ENCODE results near the gene GSE1. TPM values are rescaled to one million over a fixed set of nuclear protein-coding genes. Genes with fewer than 3 reads are reported as not detected.

GSE1 gene
- total and polyA plus RNA-seq, 5 donors from 2014 or later = 0.38 to 17.1 (median 0.55) TPM

- DNase-seq = peak in 1 of 3 donors; percentile 30
- Histone ChIP-seq H3K27me3 (ENCODE audit: control insufficient read depth, insufficient read depth, low read length) (no peaks in the 10 kb centered on the region), H3K9me3 (ENCODE audit: control insufficient read depth in 2 of 2, low read length in 2 of 2) (no peaks in the 10 kb centered on the region), H3K4me3 (ENCODE audit: low read depth, low read length) (no peak overlapping the region), H3K4me1 (ENCODE audit: control insufficient read depth, insufficient read depth, low read length, poor library complexity, severe bottlenecking) (no peaks in the 10 kb centered on the region), H3K36me3 (ENCODE audit: control insufficient read depth, insufficient read depth, low read length) (peaks cover 41% of the 10 kb centered on the region), H3K27ac (ENCODE audit: insufficient read depth, low read length, poor library complexity, severe bottlenecking) (no peak overlapping the region)
- H3K9me3 Mint-ChIP-seq = no peaks in the 10 kb centered on the region
- H3K27me3 Mint-ChIP-seq = no peaks in the 10 kb centered on the region
- ATAC-seq (ENCODE audit: low read depth in 2 of 2) = no peak
- no peak overlapping the region for H3K4me3 Mint-ChIP-seq
- H3K27ac Mint-ChIP-seq = peak overlapping the region; percentile 27 to 85 (median 68)
- peaks cover 0 to 5% (median 2%) of the 10 kb centered on the region in 4 donors for H3K4me1 Mint-ChIP-seq
- H3K36me3 Mint-ChIP-seq = peaks cover 33% of the 10 kb centered on the region
Measured at GRCh38 chr16:85674828-85675227, 61.7 kb downstream of the GSE1 start.

DNA sequence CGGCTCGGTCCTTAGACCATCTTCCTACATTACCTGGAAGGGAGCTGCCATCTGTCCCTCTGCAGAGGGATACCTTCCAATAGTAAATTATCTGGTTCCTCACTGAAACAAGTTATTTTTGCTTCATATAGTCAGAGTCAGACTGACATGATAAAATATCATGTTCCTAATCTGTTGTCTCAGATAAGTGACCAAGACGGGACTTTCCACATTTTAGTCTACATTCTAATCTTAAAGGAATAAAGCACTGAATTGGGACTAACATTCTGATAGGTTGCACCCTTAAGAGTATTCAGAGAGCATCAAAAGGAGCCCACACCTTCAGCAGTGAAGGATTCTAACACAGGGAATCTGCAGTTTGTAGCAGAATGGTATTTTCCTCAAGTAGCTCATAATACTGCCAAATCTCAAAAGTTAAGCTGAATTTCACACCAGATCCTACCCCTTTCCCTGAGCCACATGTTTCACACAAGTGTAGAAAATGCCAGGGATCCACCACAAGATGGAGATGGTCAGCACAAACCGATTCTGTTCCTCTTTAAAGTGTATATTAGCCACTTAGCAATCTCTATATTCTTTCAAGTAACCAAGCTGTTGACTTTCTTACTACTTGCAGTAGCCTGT, 62.2 kb downstream of the GSE1 start:
- no peak overlapping the region for H3K4me3 Mint-ChIP-seq
- Histone ChIP-seq H3K27ac (ENCODE audit: insufficient read depth, low read length, poor library complexity, severe bottlenecking) (no peak overlapping the region), H3K4me3 (ENCODE audit: low read depth, low read length) (no peak overlapping the region), H3K4me1 (ENCODE audit: control insufficient read depth, insufficient read depth, low read length, poor library complexity, severe bottlenecking) (no peaks in the 10 kb centered on the region), H3K36me3 (ENCODE audit: control insufficient read depth, insufficient read depth, low read length) (peaks cover 36% of the 10 kb centered on the region), H3K27me3 (ENCODE audit: control insufficient read depth, insufficient read depth, low read length) (no peaks in the 10 kb centered on the region), H3K9me3 (ENCODE audit: control insufficient read depth in 2 of 2, low read length in 2 of 2) (no peaks in the 10 kb centered on the region)
- no peak for ATAC-seq (ENCODE audit: low read depth in 2 of 2)
- no peaks in the 10 kb centered on the region for H3K27me3 Mint-ChIP-seq
- peak in 1 of 3 donors; percentile 20 for DNase-seq
- H3K27ac Mint-ChIP-seq = peak overlapping the region; percentile 41 to 85 (median 68)
- peaks cover 32% of the 10 kb centered on the region for H3K36me3 Mint-ChIP-seq
- no peaks in the 10 kb centered on the region for H3K9me3 Mint-ChIP-seq
- H3K4me1 Mint-ChIP-seq = peaks cover 1 to 8% (median 4%) of the 10 kb centered on the region in 4 donors

GRCh38 chr16:85676466-85676865, 63.3 kb downstream of the GSE1 start:
- Mint-ChIP-seq H3K9me3 (no peaks in the 10 kb centered on the region), H3K4me1 (peaks cover 4 to 11% (median 7%) of the 10 kb centered on the region in 4 donors), H3K27ac (no peak overlapping the region), H3K27me3 (no peaks in the 10 kb centered on the region), H3K36me3 (peaks cover 29% of the 10 kb centered on the region), H3K4me3 (no peak overlapping the region)
- no peaks in the 10 kb centered on the region for H3K9me3 ChIP-seq (ENCODE audit: control insufficient read depth in 2 of 2, low read length in 2 of 2)
- no peak for ATAC-seq (ENCODE audit: low read depth in 2 of 2)
- DNase-seq = no peak
- H3K27ac ChIP-seq (ENCODE audit: insufficient read depth, low read length, poor library complexity, severe bottlenecking) = no peak overlapping the region
- no peak overlapping the region for H3K4me3 ChIP-seq (ENCODE audit: low read depth, low read length)
- H3K27me3 ChIP-seq (ENCODE audit: control insufficient read depth, insufficient read depth, low read length) = no peaks in the 10 kb centered on the region
- no peaks in the 10 kb centered on the region for H3K4me1 ChIP-seq (ENCODE audit: control insufficient read depth, insufficient read depth, low read length, poor library complexity, severe bottlenecking)
- H3K36me3 ChIP-seq (ENCODE audit: control insufficient read depth, insufficient read depth, low read length) = peaks cover 33% of the 10 kb centered on the region

DNA sequence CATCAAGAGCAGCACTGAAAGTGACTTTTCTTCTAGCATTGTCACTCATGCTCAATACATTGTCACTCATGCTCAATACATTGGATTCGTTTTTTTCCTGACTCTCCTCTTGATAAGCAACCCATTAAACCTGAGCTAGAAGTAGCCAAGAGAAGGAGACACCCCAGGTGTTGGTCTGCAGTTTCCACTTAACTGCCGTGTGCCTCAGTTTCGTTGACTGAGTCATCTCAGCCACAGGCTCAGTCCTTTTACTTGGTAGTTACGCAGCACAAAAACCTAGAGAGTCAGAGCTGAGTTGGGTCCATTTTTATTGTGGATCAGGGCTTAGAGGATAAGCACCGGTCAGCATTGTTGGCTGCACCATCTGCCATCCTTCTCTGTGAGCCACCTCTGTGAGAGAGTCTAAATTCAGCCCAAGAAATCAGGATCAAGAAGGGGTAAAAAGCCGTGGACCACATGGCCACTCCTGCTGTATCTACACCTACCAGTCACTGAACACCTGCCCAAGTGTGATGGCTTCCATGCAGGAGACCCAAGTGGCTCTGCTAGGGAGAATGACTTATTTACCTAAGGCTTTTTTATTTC, 64.4 kb downstream of the GSE1 start:
- ATAC-seq (ENCODE audit: low read depth in 2 of 2) = no peak
- no peaks in the 10 kb centered on the region for H3K9me3 ChIP-seq (ENCODE audit: control insufficient read depth in 2 of 2, low read length in 2 of 2)
- H3K27ac Mint-ChIP-seq = no peak overlapping the region

GRCh38 chr16:85678016-85678415, 64.9 kb downstream of the GSE1 start:
- no peak overlapping the region for H3K4me3 Mint-ChIP-seq
- H3K9me3 Mint-ChIP-seq = no peaks in the 10 kb centered on the region
- H3K27me3 Mint-ChIP-seq = no peaks in the 10 kb centered on the region
- ATAC-seq (ENCODE audit: low read depth in 2 of 2) (no peak), DNase-seq (no peak)
- Histone ChIP-seq H3K9me3 (ENCODE audit: control insufficient read depth in 2 of 2, low read length in 2 of 2) (no peaks in the 10 kb centered on the region), H3K36me3 (ENCODE audit: control insufficient read depth, insufficient read depth, low read length) (peaks cover 24% of the 10 kb centered on the region), H3K4me3 (ENCODE audit: low read depth, low read length) (no peak overlapping the region), H3K4me1 (ENCODE audit: control insufficient read depth, insufficient read depth, low read length, poor library complexity, severe bottlenecking) (no peaks in the 10 kb centered on the region), H3K27ac (ENCODE audit: insufficient read depth, low read length, poor library complexity, severe bottlenecking) (no peak overlapping the region), H3K27me3 (ENCODE audit: control insufficient read depth, insufficient read depth, low read length) (no peaks in the 10 kb centered on the region)
- peaks cover 21% of the 10 kb centered on the region for H3K36me3 Mint-ChIP-seq
- peaks cover 4 to 11% (median 7%) of the 10 kb centered on the region in 4 donors for H3K4me1 Mint-ChIP-seq
- no peak overlapping the region for H3K27ac Mint-ChIP-seq

More for the DNA sequence above, 64.4 kb downstream of the GSE1 start:
- no peak overlapping the region for H3K4me3 ChIP-seq (ENCODE audit: low read depth, low read length)
- H3K27ac ChIP-seq (ENCODE audit: insufficient read depth, low read length, poor library complexity, severe bottlenecking) = no peak overlapping the region
- H3K9me3 Mint-ChIP-seq = no peaks in the 10 kb centered on the region
- H3K27me3 ChIP-seq (ENCODE audit: control insufficient read depth, insufficient read depth, low read length) = no peaks in the 10 kb centered on the region
- H3K4me3 Mint-ChIP-seq = no peak overlapping the region
- peaks cover 4 to 11% (median 7%) of the 10 kb centered on the region in 4 donors for H3K4me1 Mint-ChIP-seq
- no peak for DNase-seq
- H3K4me1 ChIP-seq (ENCODE audit: control insufficient read depth, insufficient read depth, low read length, poor library complexity, severe bottlenecking) = no peaks in the 10 kb centered on the region
- no peaks in the 10 kb centered on the region for H3K27me3 Mint-ChIP-seq
- peaks cover 27% of the 10 kb centered on the region for H3K36me3 ChIP-seq (ENCODE audit: control insufficient read depth, insufficient read depth, low read length)
- H3K36me3 Mint-ChIP-seq = peaks cover 26% of the 10 kb centered on the region

DNA sequence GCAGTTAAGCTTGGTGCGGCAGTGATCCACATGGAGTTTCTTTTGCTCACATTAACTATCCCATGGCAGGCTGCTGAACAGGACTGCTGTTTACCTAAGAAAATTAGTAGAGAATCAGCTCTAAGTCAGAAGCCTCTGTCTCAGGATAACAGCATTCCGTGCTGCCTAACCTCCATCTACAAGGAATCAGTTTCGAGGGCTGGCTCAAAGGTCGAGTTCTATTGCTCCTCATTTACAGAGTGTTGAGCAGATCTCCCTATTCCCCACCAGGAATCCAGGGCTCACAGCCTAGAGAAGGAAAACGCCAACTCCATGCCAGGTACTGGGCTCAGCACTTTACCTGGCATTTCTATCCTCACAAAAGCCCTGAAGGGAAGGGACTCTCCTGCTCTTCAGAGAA, 65.7 kb downstream of the GSE1 start:
- Histone ChIP-seq H3K4me1 (ENCODE audit: control insufficient read depth, insufficient read depth, low read length, poor library complexity, severe bottlenecking) (no peaks in the 10 kb centered on the region), H3K27me3 (ENCODE audit: control insufficient read depth, insufficient read depth, low read length) (no peaks in the 10 kb centered on the region), H3K27ac (ENCODE audit: insufficient read depth, low read length, poor library complexity, severe bottlenecking) (no peak overlapping the region), H3K36me3 (ENCODE audit: control insufficient read depth, insufficient read depth, low read length) (peaks cover 20% of the 10 kb centered on the region), H3K9me3 (ENCODE audit: control insufficient read depth in 2 of 2, low read length in 2 of 2) (no peaks in the 10 kb centered on the region), H3K4me3 (ENCODE audit: low read depth, low read length) (no peak overlapping the region)
- H3K9me3 Mint-ChIP-seq = no peaks in the 10 kb centered on the region
- H3K36me3 Mint-ChIP-seq = peaks cover 21% of the 10 kb centered on the region
- no peaks in the 10 kb centered on the region for H3K27me3 Mint-ChIP-seq
- ATAC-seq (ENCODE audit: low read depth in 2 of 2) (no peak), DNase-seq (no peak)
- H3K4me1 Mint-ChIP-seq = peaks cover 4 to 13% (median 10%) of the 10 kb centered on the region in 4 donors
- no peak overlapping the region for H3K4me3 Mint-ChIP-seq
- H3K27ac Mint-ChIP-seq = no peak overlapping the region

DNA sequence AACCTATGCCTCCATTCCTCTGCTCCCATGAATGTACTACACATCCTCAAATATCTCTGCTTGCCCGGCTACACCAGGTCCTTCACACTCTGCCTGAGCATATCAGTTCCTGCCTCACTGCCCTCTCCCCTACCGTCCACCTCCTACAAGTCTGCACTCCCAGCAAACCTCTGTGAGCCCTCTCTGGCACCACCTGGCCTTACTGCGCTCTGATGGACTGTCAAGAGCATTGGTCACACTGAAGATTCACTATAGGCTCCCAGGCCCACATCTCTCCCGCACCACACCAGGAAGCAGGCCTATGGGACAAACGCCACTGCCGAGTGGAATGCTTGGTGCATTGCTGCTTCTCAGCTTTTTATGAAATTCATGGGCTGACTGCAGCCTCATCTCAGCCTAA, 66.7 kb downstream of the GSE1 start:
- no peak for ATAC-seq (ENCODE audit: low read depth in 2 of 2)
- no peaks in the 10 kb centered on the region for H3K9me3 ChIP-seq (ENCODE audit: control insufficient read depth in 2 of 2, low read length in 2 of 2)
- no peaks in the 10 kb centered on the region for H3K27me3 Mint-ChIP-seq
- H3K4me3 ChIP-seq (ENCODE audit: low read depth, low read length) = no peak overlapping the region
- peak overlapping the region; percentile 68 to 75 (median 74) for H3K27ac Mint-ChIP-seq
- DNase-seq = no peak
- peak overlapping the region in 1 of 4 donors; percentile 15 for H3K4me3 Mint-ChIP-seq
- H3K27ac ChIP-seq (ENCODE audit: insufficient read depth, low read length, poor library complexity, severe bottlenecking) = no peak overlapping the region
- peaks cover 4 to 12% (median 9%) of the 10 kb centered on the region in 4 donors for H3K4me1 Mint-ChIP-seq
- H3K27me3 ChIP-seq (ENCODE audit: control insufficient read depth, insufficient read depth, low read length) = no peaks in the 10 kb centered on the region
- H3K9me3 Mint-ChIP-seq = no peaks in the 10 kb centered on the region
- H3K4me1 ChIP-seq (ENCODE audit: control insufficient read depth, insufficient read depth, low read length, poor library complexity, severe bottlenecking) = no peaks in the 10 kb centered on the region
- peaks cover 19% of the 10 kb centered on the region for H3K36me3 Mint-ChIP-seq
- peaks cover 11% of the 10 kb centered on the region for H3K36me3 ChIP-seq (ENCODE audit: control insufficient read depth, insufficient read depth, low read length)

All from CD4-positive, CD25-positive, alpha-beta regulatory T cell (primary cell).